Measurements from ENCODE around the gene PNMA6E.

PNMA6E gene

GRCh38 chrX:153438532-153438931 lies 37.4 kb upstream of the PNMA6E start:
- no peak for DNase-seq (ENCODE audit: low read depth in 2 of 3, low spot score in 2 of 3)

- no peak for DNase-seq (ENCODE audit: low read depth in 2 of 3, low spot score in 2 of 3)
These were observed 34.7 kb upstream of the PNMA6E start for GRCh38 chrX:153435845-153436244.

GRCh38 chrX:153434801-153435200 lies 33.7 kb upstream of the PNMA6E start:
- no peak for DNase-seq (ENCODE audit: low read depth in 2 of 3, low spot score in 2 of 3)

- DNase-seq (ENCODE audit: low read depth in 2 of 3, low spot score in 2 of 3), result no peak
These were observed 32.7 kb upstream of the PNMA6E start for GRCh38 chrX:153433781-153434285.

GRCh38 chrX:153433161-153433680 lies 32.1 kb upstream of the PNMA6E start:
- no peak for DNase-seq (ENCODE audit: low read depth in 2 of 3, low spot score in 2 of 3)

- DNase-seq (ENCODE audit: low read depth in 2 of 3, low spot score in 2 of 3), result no peak
These were observed 29.6 kb upstream of the PNMA6E start for GRCh38 chrX:153430796-153431195.

- no peak for DNase-seq (ENCODE audit: low read depth in 2 of 3, low spot score in 2 of 3)
These were observed 25.1 kb upstream of the PNMA6E start for GRCh38 chrX:153426204-153426603.

- DNase-seq (ENCODE audit: low read depth in 2 of 3, low spot score in 2 of 3), result no peak
These were observed 22.5 kb upstream of the PNMA6E start for GRCh38 chrX:153423652-153424051.

- DNase-seq (ENCODE audit: low read depth in 2 of 3, low spot score in 2 of 3), result no peak
These were observed 20.7 kb upstream of the PNMA6E start for GRCh38 chrX:153421856-153422255.

- DNase-seq (ENCODE audit: low read depth in 2 of 3, low spot score in 2 of 3), result no peak
These were observed 19.9 kb upstream of the PNMA6E start for GRCh38 chrX:153420851-153421599.

- no peak for DNase-seq (ENCODE audit: low read depth in 2 of 3, low spot score in 2 of 3)
These were observed 16.5 kb upstream of the PNMA6E start for GRCh38 chrX:153417637-153418036.

GRCh38 chrX:153416781-153417450 lies 15.8 kb upstream of the PNMA6E start:
- DNase-seq (ENCODE audit: low read depth in 2 of 3, low spot score in 2 of 3), result no peak

GRCh38 chrX:153414856-153415510 lies 13.8 kb upstream of the PNMA6E start:
- no peak for DNase-seq (ENCODE audit: low read depth in 2 of 3, low spot score in 2 of 3)

- DNase-seq (ENCODE audit: low read depth in 2 of 3, low spot score in 2 of 3), result no peak
These were observed 12.6 kb upstream of the PNMA6E start for GRCh38 chrX:153413731-153414130.

GRCh38 chrX:153412746-153413720 lies 11.9 kb upstream of the PNMA6E start:
- DNase-seq (ENCODE audit: low read depth in 2 of 3, low spot score in 2 of 3), result no peak

- DNase-seq (ENCODE audit: low read depth in 2 of 3, low spot score in 2 of 3), result no peak
These were observed 10.9 kb upstream of the PNMA6E start for GRCh38 chrX:153411988-153412574.

- DNase-seq (ENCODE audit: low read depth in 2 of 3, low spot score in 2 of 3), result peak in 1 of 3 experiments; percentile 9
These were observed 10.3 kb upstream of the PNMA6E start, which contains the start of gene ZFP92 for GRCh38 chrX:153411255-153411987. TSS of gene ZFP92 (plus strand) at chrX:153411472. CDS start at chrX:153418323, 6,851 bp downstream.

GRCh38 chrX:153410888-153411254 lies 9.7 kb upstream of the PNMA6E start:
- DNase-seq (ENCODE audit: low read depth in 2 of 3, low spot score in 2 of 3), result no peak

- no peak for DNase-seq (ENCODE audit: low read depth in 2 of 3, low spot score in 2 of 3)
These were observed 9.2 kb upstream of the PNMA6E start for GRCh38 chrX:153410373-153410772.

Data from activated CD8-positive, alpha-beta memory T cell treated with anti-CD3 and anti-CD28 coated beads for 48 hours (primary cell).